Left ventricle myocardium superior (tissue), 1 donor: ENCODE data around the gene OPCML. TPM values are rescaled to one million over a fixed set of nuclear protein-coding genes. Genes with fewer than 3 reads are reported as not detected.

ENCODE experiments used
- ATAC-seq: fragments of 200-7000 bp; cut with Tn5 transposase; one replicate; pipeline ENCODE4 v1.9.1; 2020; ENCODE audit warnings: mild to moderate bottlenecking, moderate library complexity
- DNase-seq: peaks from one replicate; pipeline ENCODE4 v3.0.0-alpha.2; 2020
- intact Hi-C: fragments of 100-400 bp; cut with micrococcal nuclease; formaldehyde crosslinking; loops from one replicate; pipeline ENCODE4 v1.11.0; 2022
- total RNA-seq: library from RNA; stranded (reverse); fragmentation: NEBNext Ultra II Directional; extraction: Animal tissue kit (Norgen Biotek cat#: 25700); gene quantifications from one replicate; pipeline ENCODE4 v1.2.1, GENCODE V29; 2021
- donor health status: DM: no; HTN: yes; CAD: no; lungs with severe emphysema.

Gene OPCML
- total RNA-seq, 1 donor from 2014 or later: 0.37 TPM

DNA sequence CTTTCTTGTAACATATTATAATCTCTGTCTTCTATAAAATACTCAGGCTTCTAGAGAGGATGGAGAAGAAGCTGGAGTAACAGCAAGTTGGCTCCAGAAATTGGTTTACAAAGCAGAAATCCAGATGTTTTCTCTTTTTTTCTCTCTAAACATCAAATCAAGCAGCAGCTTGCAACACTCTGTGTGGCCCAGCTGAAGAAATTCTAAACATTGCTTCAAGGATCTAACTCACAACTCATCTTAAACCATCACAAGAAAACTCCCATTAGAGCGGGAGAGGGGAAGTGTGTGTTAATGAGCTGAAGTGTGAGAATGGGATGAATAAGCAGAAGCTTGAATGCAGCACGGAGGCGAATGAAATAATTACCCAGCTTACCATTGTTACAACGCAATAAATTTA, 146.5 kb downstream of the OPCML start:
- intact Hi-C loops: no loop called here
- no peak for DNase-seq
- ATAC-seq: no peak

GRCh38 chr11:133384731-133385130, 147.6 kb downstream of the OPCML start:
- no peak for ATAC-seq
- no peak for DNase-seq
- intact Hi-C loops: no loop called here

GRCh38 chr11:133383689-133384088, 148.6 kb downstream of the OPCML start:
- no peak for ATAC-seq
- no peak for DNase-seq
- intact Hi-C loops: no loop called here

- ATAC-seq (no peak), DNase-seq (no peak)
- intact Hi-C loops: no loop called here
Observed at GRCh38 chr11:133383201-133383600, 149.1 kb downstream of the OPCML start.

DNA sequence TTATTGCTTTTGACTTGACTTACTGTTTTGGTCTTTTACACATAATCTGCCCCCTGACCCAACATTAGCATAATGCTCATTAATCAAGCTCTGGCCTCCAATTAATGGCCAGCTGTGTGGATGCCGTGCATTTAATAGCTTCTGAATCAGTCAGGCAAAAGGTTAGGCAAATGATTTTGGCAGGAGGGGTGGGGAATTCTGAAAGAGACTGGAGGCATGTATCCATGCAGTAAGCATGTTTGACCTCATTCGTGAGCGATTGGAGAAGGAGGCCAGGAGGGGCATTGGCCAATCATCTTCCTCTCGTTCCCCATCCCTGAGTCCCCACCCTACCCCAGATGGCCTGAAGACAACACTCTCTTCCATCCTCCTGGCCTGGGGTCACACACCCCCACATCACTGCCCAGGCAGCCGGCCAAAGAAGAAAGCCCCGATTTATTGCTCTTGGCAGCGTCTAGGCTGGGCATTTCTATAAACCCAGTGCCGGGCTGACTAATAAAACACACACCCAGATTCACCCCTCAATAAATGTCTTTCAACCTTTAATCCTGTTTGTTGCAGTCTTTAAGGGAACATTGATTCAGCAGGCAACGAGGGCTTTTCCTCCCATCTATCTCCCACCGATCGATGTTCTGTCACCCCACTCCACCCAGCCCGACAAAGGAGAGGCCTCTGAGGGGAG, 150.0 kb downstream of the OPCML start:
- DNase-seq: no peak
- intact Hi-C loops: no loop called here
- ATAC-seq: no peak

GRCh38 chr11:133381761-133382130, 150.6 kb downstream of the OPCML start:
- intact Hi-C loops: no loop called here
- ATAC-seq (no peak), DNase-seq (no peak)

GRCh38 chr11:133366147-133366546, 166.2 kb downstream of the OPCML start:
- intact Hi-C loops: no loop called here
- DNase-seq (no peak), ATAC-seq (no peak)

DNA sequence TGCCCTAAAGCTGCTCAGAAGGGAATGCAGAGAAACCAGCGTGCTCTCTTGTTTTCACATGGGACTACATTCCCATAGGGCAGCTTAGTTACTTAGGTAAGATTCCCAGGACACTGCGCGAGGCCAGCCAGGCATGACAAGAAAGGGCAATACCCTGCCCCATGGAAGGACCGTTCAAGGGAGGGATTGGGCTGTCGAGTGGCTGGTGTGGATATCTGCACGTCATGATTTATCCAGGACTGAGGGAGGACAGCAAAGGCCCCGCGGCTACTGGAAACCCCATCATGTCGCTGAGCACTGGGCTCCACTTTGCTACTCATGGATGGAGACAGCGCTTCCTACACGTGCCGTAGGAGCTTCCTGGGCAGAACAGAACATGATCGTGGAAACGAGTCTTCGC, 169.4 kb downstream of the OPCML start:
- DNase-seq (no peak), ATAC-seq (no peak)
- intact Hi-C loops: no loop called here

- DNase-seq: no peak
- intact Hi-C loops: no loop called here
- ATAC-seq: no peak
Observed at GRCh38 chr11:133362156-133362555, 170.1 kb downstream of the OPCML start.

- intact Hi-C loops: no loop called here
- ATAC-seq: no peak
- DNase-seq: no peak
Observed at GRCh38 chr11:133361689-133361994, 170.7 kb downstream of the OPCML start.

GRCh38 chr11:133360860-133361688, 171.2 kb downstream of the OPCML start:
- no peak for DNase-seq
- intact Hi-C loops: no loop called here
- ATAC-seq: no peak

- intact Hi-C loops: no loop called here
- DNase-seq (no peak), ATAC-seq (no peak)
Observed at GRCh38 chr11:133355095-133355494, 177.2 kb downstream of the OPCML start.

GRCh38 chr11:133354069-133354468, 178.2 kb downstream of the OPCML start:
- DNase-seq (no peak), ATAC-seq (no peak)
- intact Hi-C loops: no loop called here

- no peak for ATAC-seq
- intact Hi-C loops: no loop called here
- no peak for DNase-seq
Observed at GRCh38 chr11:133350045-133350444, 182.3 kb downstream of the OPCML start.

GRCh38 chr11:133347988-133348387, 184.3 kb downstream of the OPCML start:
- no peak for DNase-seq
- intact Hi-C loops: no loop called here
- no peak for ATAC-seq

DNA sequence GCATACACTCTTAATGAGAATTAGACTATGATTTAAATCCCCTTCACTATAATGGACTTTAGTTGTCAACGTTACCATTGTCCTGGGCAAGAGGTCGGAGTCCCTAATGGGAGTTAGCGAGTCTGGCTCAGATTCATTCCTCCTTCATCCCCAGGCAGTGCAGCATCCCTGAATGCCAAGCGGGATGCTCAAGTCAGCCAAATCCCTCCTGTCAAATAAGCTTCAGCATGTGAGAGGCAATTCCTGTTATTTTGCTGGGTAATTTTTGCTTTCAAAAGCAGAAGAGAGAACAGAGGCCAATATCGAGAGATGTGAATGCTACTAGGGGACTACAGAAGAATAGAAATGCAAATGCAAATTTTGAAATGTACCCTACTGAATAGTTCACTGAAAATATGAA, 186.2 kb downstream of the OPCML start:
- intact Hi-C loops: no loop called here
- ATAC-seq (no peak), DNase-seq (no peak)

GRCh38 chr11:133343951-133344350, 188.3 kb downstream of the OPCML start:
- intact Hi-C loops: no loop called here
- DNase-seq (no peak), ATAC-seq (no peak)

DNA sequence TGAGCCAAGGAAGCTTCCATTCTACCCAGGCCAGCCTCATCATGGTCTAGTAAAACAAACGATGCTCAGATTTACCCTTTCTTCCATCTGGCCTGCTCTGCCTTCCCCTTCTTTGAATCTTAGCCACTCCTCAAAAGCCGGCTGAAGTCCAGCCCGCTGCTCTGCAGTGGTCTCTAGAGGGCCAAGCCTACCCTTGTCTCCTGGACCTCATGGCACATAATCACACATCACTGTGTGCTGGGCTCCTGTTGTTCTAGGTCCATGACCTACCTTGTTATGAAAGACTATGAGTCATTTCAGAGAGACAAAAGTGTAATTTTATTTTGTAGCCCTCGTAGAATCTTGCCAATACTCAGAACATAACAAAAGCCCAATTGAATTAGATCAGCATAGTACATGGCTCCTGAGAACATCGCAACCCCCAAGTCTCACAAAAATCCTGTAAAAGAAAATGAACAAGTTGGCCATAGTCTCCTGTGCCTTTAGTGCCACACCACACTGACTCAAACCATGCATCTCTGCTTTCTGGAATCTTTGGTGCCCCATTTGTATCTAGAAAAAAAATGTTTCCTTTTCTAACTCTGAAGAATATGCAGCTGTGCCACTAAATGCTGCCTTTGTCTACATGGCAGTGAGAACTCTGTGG, 192.7 kb downstream of the OPCML start:
- intact Hi-C loops: no loop called here
- ATAC-seq (no peak), DNase-seq (no peak)

DNA sequence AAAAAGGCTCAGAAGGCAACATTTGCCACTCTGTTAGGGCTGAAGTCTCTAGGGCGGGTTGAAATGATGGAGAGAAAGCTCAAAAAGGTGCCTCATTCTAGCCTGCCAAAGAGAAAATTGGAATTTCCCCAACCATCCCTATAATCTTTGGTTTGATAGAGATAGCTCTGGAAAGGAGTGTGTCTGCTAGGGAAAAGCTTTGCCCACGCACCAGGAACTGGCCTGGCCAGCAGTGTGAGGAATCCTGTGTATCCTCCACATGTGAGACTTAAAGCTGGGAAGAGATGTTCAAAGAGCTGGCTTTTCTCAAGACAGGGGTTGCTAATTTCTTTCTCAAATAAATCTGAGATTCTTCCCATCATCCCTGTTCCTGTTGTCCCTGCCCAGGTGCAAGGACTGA, 193.7 kb downstream of the OPCML start:
- no peak for ATAC-seq
- intact Hi-C loops: no loop called here
- DNase-seq: no peak

DNA sequence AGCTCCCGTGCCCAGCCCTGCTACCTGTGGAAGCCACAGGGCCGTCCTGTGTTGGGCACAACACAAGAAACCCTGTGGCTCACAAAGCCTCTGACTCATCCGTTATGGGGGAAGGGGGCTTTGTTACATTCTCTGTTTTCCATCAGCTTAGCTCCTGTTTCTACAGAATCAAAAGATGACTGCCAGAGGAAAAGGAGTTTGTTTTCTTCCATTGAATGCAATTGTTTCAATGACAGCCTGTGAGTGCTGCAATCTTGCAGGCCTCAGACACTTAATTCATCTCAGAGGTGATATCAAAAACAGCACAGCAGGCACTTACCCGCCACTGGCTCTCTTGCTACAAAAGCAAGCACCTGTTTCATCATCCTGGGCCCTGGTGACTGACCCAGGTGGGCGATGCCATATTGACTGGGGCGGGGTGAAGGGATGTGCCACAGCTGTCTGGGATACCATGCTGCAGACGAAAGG, 194.3 kb downstream of the OPCML start:
- ATAC-seq: no peak
- intact Hi-C loops: no loop called here

DNA sequence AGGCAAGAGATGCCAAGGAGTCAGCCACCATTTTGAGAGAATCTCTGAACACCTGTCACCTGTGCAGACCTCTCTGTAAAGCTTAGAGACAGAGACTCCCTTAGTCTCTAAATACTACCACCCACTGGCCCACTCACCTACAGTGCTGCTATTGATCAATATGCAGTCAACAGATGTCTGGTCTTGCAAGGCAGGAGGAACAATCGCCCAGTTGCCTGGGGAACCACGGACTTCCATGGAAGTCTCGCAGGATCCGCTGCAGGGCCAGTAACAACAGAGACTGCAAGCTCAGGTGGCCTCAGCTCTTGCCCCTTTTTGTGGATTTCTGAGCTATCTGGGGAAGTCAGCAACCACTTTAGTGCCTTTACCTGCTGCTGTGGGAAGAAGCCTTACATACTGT, 195.1 kb downstream of the OPCML start:
- ATAC-seq (no peak), DNase-seq (no peak)
- intact Hi-C loops: no loop called here

More for the DNA sequence above, 194.3 kb downstream of the OPCML start:
- DNase-seq: no peak
